ENCODE measurements around the gene CYP26B1.

DNA sequence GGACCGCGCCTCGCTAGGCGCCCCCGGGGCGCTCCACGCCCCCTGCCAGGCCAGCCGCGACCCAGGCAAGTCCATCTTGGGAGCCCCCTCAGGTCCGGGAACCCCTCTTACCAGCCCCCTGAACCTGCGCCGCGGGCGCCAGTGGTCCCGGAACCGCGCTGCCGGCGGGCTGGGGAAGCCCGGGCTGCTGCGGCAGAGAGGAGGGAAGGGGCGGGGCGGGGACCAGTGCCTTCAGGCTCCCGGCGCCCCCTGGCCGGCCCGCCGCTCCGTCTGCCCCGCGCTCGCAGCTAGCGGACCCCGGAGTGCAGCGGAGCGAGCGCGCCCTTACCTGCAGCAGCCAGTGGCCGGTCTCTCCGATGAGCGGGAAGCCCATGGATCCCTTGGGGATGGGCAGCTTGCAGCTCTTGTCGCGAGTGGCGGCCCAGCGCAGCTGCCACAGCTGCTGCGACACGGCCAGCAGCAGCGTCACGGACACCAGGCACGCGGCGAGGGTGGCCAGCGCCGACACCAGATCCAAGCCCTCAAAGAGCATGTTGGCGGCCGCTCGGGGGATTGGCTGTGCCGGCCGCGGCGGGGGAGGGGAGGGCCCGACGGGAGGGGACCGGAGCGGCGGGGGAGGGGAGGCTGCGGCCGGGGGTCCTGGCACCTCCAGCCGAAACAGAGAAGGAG lies at the start of gene CYP26B1:
- TF ChIP-seq GTF2F1 (IDR thresholded peaks at IDR 0.05; ENCODE audit: borderline replicate concordance, low read depth, low read length) (no peak), SRF (IDR thresholded peaks at IDR 0.05; ENCODE audit: low read depth, low read length) (no peak)
- TF ChIP-seq, protein P1, sequence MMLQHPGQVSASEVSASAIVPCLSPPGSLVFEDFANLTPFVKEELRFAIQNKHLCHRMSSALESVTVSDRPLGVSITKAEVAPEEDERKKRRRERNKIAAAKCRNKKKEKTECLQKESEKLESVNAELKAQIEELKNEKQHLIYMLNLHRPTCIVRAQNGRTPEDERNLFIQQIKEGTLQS (IDR thresholded peaks at IDR 0.05; ENCODE audit: insufficient read depth, low read depth, low read length) = no peak

All from H1 (cell line).